ENCODE data around the gene PACSIN1.
"Not testable (repeated sequence)": the region's sequence is repeated elsewhere in the genome, so short reads cannot be mapped to it uniquely, and the experiment has no call there.

Gene PACSIN1

DNA sequence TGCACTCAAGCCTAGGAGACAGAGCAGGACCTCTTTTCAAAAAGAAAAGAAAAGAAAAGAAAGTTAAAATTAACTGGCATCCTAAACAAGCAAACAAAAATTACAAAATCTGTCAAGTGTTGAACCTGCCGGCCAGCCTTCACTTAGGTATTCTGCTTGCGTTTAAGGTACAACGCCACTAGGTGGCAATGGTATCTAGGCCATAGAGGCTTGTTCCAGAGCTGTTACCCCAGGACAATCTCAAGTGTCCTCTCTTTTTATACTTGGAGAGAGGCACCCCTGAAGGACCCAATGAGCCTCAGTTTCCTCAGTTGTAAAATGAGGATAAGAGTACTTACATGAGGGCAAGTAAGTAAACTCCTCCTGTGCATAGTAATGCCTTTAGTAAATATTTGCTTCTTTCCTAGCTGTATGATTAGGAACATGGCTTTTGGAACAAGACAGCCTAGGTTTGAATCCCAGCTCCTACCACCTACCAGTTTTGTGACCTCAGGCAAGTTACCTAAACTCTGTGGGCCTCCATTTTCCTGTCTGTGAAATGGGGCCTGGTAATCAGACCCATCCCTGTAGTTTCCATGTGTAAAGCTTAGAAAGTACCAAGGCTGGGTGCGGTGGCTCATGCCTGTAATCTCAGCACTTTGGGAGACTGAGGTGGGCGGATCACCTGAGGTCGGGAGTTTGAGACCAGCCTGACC is 5.8 kb upstream of the PACSIN1 start:
- peak; percentile 26 to 37 for DNase-seq

DNA sequence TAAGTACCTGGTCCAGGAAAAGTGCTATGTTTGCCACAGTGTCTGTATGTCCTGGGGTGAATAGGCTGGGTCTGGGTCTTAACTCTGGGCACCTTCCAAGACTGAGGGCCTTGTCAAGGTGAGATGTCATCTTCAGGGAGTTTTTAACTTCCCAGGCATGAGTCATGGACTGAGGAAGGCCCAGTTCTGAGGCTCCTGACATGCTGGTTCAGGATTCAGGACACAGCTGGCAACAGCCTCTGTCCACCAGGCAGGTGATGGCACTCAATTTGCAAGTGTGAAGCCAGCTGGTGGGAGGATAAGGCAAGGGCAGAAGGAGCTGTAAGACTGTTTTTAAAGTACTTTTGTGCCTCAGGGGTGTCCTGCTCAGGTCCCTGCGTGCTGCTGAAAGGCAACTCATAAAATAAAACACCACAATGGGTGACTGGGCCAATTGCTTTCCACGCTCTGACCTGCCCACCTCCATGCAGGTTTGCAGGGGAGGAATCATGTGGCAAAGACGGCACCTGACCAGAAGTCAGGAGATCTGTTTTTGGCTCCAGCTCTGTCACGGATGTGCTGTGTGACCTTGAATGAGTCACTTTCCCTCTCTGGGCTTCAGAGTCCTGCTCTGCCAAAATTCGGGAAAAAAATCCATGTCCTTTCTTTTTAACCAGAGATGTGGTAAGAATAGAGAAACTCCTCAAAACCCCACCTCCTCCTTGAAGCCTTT is 4.9 kb upstream of the PACSIN1 start:
- DNase-seq: no peak

DNA sequence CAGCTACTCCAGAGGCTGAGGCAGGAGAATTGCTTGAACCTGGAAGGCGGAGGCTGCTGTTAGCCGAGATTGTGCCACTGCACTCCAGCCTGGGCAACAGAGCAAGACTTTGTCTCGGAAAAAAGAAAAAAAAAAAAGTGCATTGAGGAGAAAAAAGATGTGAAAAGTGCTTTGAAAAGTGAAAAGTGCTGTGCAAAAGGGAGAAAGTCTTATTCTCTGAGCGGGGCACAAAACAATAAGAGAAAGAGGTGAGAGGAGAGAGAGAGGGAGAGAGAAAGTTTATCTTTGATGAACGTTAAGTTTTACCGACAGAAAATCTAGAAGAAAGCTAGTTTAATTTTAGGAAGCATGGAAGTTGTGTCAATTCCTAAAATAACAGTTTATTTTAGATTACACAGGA is 3.9 kb upstream of the PACSIN1 start:
- DNase-seq: no peak

DNA sequence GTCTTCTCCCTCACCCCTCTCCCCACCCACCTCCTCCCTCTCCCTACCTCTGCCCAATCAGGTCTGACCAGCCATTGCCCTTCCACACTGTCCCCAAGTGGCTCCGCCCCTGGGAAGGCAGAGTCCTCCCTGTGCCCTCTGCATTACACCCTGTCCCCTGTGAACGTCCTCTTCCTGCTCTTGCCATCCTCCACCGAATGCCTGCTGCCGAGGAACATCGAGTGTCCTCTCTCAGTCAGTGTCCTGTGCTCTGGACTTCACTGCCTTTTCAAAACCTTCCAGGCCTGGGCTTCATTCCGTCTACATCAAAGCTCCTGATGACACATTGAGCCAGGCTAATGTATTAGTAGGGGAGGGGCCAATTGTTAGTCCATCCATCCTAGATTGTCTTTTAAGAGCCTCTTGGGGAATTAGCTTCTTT is 3.3 kb upstream of the PACSIN1 start:
- no peak for DNase-seq

DNA sequence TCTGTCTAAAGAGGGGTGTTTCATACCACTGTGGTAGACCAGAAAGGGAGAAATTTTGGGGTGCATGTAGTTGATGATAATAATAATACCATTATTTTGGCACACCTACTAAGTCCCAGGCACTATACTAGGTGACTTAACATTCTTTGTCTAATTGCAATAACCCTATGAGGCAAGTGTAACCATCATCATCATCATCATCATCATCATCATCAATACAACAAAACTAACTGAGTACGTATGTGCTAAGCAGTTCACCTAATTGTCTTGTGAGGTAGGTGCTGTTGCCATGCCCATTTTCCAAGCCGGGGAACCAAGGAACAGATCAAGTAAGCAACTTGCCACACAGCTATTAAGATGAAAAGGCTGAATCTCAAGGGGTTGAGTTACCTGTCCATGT is 2.6 kb upstream of the PACSIN1 start:
- DNase-seq: no peak

DNA sequence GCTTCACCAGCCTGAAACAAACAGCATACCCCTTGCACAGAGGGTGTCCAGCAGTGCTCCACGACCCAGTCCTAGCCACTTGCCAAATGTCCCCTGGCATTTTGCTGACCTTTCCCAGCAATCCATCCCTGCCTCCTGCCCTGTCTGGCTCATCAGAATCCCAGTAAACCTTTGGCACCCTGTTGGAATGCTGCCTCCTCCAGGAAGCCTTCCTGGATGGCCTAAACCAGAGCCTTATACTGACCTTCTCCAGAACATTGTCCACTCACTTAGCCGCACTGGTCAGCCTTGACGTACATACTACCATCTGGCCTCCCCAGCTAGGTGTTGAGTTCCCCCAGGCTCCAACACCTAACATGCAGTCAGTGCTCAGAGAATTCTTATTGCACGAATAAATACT is 2.0 kb upstream of the PACSIN1 start:
- DNase-seq: no peak

DNA sequence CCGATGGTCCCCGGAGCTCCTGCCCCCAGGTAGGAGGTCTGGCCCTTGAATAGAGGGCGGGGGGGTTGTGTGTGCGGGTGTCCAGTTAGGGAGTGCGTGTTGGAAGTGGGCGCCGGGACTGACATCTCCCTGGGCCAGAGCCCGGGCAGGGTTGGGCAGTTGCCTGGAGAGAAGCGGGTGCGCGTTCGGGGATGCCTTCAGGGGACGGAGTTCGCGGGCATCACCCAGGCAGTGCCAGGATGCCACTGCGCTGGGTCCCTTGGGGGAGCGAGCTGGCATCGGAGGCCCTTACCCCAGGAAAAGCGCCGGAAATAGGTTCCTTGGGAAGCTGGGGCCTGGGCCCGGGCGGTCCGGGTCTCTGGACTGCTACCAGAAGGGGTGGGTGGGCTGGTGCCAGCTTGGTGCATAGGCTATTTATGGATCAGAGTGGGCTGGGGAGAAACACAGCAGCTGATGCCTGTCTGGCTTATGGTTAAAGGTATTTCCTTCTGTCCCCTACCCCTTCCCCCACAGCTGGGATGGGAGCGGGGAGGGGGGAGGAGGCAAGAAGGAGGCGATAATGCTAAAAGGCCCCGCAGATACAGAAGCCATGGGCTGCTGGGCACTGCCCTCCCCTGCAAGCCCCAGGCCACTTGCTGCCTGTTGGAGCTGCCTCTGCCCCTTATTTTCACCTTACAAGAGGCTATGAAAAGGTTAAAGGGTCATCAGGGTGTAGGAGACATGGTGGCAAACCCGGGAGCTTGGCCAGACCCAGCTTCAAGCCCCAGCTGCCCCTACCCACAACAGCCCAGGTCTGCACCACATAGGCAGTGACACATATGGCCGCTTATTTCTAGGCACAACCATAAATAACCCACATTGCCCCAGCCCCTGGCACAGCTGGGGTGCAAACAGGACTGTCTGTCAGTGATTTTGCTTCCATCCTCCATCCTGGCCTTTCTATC is 638 bp downstream of the PACSIN1 start:
- no peak for DNase-seq

DNA sequence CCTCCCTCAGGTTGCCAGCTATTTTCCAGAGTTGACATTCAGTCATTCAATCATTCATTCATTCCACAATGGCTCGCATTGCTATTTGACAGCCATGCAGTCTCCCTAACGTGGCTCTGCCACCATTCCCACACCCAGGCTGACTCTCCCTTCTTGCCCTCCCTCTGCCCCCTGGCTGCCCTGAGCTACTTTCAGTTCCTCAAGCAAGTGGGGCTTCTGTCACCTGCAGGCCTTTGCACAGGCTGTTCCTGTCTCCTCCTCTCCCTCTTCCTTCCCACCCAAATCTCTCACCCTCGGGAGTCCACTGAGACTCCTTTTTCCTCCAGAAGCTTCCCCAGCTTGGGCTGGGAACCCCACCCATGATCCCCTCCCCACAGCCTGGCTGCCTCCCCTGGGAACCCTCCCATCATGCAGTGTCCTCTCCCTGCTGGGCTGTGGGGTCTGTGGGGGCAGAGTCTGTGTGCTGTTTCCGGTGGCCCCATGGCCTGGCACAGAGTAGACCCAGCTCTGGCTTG is 2.6 kb downstream of the PACSIN1 start:
- DNase-seq: no peak

DNA sequence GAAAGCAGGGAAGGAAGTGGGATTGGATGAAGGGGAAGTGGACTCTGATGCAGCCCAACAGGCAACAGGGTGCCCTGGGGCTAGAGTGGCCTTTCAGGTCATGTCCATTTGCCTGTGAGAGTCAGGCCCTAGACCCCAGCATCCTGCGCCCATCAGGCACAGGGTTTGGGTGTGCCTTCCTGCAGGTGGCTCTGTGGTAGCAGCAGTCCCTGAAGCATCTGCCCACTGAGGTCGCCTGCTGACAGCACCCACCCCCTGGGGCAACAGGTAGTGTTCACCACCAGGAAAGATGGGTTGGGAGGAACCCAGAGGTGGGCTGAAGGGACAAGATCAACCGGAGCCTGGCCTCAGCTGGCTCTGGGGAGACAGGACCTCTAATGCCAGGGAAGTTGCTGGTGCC is 3.6 kb downstream of the PACSIN1 start:
- DNase-seq: no peak

DNA sequence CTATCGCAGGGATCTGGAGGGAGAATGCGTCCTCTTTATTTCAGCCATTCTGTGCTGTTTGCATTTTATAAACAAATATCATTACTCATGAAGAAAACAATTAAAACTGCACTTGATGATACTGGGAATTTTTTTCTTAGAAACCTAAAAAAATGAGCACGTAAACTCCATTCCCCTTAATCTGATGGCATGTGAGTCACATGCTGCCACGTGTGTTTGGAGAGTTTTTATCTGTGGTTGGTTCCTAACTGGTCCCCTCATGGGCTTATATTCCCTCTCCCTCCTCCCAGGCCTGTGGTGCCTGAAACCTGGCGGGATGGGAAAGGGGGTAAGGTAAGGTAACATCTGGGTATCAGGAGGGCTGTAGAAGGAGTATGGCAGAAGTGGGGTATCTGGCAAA is 6.5 kb downstream of the PACSIN1 start:
- no peak for DNase-seq

DNA sequence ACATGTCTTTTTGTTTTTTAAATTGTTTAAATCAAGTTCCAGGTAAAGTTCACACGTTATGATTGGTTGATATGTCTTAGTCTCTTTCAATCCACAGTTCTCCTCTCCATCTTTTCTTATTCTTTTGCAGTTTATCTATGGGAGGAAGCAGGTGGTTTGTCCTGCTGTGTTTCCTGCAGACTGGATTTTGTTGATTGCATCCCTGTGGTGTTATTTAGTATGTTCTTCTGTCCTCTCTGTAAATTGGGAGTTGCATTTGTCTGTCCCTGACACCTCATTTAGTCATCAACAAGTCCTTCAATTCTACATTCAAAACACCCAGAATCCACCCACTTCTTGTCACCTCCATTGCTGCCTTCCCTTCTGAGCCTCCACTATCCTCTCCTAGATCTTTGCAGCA is 8.1 kb downstream of the PACSIN1 start:
- DNase-seq: no peak

DNA sequence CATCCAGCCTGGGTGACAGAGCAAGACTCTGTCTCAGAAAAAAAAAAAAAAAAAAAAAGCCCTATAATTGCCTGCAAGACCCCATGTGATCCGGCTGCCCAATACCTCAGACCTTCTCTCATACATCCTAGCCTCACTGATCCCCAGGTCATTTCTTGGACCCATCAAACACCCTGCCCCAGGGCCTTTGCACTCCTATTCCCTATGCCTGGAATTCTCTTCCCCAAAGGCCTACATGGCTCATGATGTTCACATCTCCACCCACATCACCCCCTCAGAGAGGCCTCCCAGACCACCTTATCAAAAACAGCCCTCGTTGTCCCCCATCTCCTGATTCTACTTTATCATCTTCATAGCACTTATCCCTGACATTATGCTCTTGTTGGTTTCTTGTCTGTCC is 8.9 kb downstream of the PACSIN1 start:
- DNase-seq: no peak

DNA sequence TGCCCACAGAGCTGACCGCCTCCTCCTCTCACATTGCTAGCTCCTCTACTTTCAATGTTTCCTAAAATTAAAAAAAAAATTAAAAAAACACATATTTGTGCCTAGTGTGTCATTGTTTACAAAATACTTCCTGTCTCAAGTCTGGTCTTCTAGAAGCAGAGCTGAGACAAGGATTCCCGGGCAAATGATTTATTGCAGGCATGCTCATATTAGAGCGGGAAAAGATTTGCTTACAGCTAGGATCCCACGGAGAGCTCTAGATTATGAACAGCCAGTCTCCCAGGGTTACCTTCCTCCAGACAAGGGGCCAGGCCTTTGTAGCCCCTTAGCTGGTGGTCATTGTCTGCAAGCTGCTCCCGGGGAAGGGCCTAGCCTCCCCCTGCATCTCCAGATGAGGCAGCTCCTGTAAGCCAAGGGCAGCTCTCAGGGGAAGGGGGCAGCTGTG is 9.4 kb downstream of the PACSIN1 start:
- DNase-seq: no peak

DNA sequence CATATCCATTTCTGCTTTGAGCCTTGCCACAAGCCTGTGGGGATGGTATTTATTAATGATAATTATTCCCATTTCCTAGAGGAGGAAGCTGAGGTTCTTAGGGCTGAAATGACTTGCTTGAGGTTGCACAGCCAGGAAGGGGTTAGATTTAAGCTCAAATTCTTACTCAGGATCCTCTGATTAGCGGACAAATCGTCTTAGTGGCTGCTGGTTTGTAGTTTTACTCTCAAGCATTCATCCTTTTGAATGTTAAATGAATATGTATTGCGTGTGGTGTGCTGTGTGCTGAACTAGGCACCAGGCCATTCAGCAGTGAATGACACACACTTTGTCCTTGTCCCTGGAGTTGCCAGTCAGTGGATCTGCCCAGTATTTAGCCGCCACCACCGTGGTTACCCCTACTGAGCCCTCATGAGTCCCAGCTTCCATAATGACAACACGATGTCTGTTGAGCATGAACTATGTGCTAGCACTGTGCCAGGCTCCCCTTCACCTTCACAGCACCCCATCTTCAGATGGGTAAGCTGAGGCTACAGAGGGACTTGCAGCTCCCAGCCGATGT is 10.0 kb downstream of the PACSIN1 start:
- no peak for DNase-seq

DNA sequence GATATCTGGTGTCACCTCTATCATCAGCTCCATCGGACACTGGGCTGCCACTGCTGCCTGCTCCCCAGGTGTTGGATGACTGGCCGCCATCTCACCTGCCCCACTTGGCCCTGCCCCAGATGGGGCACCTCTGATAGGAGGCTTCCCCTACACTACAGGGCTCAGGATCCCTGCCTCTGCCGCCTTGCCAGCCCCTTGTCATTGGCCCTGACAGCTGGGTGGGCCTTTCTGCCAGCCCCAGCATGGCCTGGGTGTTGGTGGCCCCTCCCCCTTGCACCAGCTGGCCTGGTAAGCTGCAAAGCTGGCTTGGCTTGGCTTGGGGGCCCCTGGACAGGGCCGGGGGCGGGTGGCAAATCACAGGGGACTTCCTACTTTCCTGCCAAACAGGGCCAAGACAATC is 10.6 kb downstream of the PACSIN1 start:
- DNase-seq: no peak

DNA sequence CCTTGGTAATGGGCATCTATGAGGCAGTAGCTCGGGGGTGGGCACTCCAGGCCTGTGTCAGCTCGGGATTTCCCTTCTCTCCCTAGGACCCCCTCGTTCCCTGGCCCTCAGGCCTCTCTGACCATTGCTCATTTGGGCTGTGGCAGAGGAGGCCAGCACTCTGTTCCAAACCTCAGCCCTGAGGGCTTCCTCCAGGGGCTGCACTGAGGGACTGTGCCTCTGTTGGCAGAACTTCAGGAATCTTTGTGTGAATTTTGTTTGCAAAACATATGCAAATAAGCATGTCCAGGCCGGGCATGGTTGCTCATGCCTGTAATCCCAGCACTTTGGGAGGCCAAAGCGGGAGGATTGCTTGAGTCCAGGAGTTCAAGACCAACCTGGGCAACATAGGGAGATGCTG is 11.0 kb downstream of the PACSIN1 start:
- DNase-seq: no peak

DNA sequence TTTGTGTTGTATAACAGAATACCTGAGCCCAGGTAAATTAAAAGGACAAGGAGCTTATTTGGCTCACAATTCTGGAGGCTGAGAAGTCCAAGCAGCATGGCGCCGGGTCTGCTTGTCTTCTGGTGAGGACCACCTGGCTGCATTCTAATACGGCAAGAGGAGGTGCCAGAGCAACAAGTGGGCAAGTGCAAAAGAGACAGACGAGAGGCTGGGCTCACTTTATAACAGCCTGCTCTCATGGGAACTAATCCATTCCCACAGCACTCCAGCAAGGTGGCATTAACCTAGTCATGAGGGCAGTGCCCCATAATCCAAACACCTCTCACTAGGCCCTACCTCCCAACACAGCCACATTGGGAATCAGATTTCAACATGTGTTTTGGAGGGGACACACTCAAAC is 12.9 kb downstream of the PACSIN1 start:
- no peak for DNase-seq

DNA sequence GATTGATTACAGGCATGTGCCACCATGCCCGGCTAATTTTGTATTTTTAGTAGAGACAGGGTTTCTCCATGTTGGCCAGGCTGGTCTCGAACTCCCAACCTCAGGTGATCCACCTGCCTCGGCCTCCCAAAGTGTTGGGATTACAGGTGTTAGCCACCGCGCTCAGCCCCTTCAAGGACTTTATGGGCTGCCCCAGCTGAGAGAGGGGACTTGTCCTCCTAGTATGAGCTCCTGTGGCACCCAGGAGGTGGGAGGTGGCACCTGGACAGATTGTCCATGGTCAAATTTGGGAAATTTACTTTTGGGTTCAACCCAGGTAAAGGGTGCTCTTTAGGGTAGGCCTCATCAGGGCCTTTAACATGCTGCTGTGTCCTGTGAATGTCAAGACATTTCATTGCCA is 17.9 kb downstream of the PACSIN1 start:
- not testable (repeated sequence) for DNase-seq

DNA sequence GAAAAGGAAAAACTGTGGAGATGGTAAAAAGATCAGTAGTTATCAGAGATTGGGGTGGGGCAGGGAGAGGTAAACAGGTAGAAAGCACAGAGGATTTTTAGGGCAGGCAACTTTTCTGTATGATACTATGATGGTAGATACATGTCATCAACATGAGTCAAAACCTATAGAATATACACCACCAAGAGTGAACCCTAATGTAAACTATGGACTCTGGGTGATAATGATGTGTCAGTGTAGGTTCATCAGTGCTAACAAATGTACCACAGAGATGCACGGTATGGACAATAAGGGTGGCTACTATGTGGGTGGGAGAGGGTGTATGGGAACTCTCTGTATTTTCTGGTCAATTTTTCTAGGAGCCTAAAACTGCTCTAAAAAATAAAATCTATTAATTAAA is 18.5 kb downstream of the PACSIN1 start:
- DNase-seq: no peak

DNA sequence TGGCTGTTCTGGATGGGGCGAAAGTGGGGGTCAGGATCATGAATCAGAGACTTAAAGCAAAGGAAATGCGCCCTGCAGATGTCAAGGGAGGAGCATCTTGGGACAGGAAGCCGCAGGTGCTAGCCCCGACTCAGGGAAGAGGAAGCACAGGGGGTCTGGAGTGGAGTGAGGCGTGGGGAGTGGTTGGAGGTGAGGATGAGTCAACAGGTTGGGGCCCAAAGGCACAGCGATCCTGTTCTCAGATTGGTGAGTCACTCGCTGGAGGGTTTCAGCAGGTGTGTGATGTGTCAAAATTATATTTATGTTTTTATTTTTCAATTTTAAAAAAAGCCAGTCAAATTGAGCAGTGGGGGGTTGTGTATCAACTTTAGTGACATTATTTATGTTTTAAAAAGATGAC is 19.0 kb downstream of the PACSIN1 start:
- DNase-seq: peak; percentile 36 to 53

DNA sequence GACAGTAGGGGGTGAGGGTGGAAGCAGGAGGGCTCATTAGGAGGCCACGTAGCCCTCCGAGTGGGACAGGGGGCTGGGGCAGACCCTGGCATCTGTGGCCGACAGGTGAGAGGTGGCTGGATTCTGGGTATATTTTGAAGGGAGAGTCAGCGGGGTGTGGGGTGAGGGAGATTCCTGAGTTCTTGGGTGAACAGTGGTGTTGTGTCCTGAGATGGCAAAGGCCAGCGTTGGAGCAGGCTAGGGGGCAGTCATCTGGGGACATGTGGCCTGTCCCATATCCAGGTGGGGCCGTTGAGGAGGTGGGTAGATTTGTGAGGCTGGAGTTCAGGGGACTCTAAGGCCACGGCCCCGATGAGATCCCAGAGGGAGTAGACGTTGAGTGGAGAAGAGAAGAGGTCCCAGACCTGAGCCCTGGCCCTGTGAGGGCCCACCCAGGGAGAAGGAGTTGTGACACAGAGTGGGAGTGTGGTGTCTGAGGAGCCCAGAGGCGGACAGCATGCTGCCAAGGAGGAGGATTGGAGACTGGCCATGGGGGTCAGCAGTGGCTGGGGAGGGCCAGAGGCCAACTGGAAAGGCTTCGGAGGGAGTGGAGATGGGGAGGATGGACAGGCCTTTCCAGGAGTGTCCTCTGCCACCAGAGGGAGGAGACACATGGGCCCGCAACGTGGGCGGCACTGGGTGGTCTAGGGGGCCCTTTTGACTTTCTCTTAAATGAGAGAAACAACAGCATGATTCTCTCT is 19.6 kb downstream of the PACSIN1 start:
- no peak for DNase-seq

DNA sequence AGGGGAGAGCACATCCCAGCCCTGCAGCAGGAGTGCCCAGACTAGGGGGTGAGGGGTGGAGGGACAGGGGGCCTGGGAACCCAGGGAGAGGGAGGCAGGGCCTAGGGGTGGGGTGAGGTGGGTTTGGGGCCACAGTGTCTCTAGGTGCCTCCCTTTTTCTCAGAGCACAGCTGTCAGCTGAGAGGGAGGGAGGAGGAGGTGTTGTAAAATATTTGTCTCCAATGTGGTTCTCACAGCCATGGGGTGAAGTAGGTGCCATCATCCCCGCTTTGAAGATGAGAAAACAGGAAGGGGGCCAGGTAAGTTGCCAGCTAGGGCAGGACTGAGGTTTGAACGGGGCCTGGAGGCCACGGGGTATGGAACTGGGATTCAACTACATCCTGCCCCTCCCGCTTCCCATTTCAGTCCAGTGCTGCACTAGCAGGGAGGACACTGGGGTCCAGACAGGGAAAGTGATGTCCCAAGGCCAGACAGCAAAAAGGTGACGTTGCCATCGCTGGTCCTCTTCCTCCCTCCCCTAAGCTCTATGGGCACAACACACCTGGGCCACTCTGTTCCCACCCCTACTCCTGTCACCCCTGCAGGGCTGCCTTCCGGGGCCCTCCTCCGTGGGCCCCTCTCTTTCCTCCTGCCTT is 20.3 kb downstream of the PACSIN1 start:
- no peak for DNase-seq
